OCI-LY3 (cell line): Measurements from ENCODE around the gene FOXE1.

Experiments
- EZH2phosphoT487 ChIP-seq: fragments of 200-600 bp; shearing (Covaris generic); IDR thresholded peaks from 2 replicates; pipeline ENCODE4 v1.6.1; 2018; ENCODE audit warnings: antibody characterized with exemption, mixed run types, low read depth
- TF ChIP-seq, protein P1 (sequence below): fragments of 200-600, 300-600 bp; sonication (generic); IDR thresholded peaks from 2 replicates; pipeline ENCODE4 v1.5.1; 2014; ENCODE audit warnings: antibody characterized with exemption, low read length, low read depth

DNA sequence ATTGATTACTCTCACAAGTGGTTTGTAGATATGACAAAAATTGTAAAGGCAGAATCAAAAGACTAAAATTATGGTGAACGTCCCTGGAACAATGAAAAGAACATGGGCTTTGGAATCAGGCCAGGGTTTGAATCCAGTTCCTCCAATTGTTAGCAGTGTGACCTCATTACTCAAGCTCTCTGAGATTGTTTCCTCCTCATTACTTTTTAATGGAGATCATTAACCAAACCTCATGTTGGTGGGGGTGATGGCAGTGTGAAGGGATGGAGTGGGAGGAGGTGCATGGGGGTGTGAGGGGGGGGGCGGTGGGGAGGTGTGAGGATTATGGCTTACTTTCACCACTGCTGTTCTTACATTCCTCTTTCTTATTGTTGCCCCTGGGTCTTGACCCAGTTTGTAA, 44.1 kb upstream of the FOXE1 start:
- TF ChIP-seq, protein P1, sequence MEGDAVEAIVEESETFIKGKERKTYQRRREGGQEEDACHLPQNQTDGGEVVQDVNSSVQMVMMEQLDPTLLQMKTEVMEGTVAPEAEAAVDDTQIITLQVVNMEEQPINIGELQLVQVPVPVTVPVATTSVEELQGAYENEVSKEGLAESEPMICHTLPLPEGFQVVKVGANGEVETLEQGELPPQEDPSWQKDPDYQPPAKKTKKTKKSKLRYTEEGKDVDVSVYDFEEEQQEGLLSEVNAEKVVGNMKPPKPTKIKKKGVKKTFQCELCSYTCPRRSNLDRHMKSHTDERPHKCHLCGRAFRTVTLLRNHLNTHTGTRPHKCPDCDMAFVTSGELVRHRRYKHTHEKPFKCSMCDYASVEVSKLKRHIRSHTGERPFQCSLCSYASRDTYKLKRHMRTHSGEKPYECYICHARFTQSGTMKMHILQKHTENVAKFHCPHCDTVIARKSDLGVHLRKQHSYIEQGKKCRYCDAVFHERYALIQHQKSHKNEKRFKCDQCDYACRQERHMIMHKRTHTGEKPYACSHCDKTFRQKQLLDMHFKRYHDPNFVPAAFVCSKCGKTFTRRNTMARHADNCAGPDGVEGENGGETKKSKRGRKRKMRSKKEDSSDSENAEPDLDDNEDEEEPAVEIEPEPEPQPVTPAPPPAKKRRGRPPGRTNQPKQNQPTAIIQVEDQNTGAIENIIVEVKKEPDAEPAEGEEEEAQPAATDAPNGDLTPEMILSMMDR = no peak
- no peak for TF ChIP-seq EZH2phosphoT487
